Endothelial cell (in vitro differentiated cells): ENCODE measurements around the gene OR8S1. TPM values are rescaled to one million over a fixed set of nuclear protein-coding genes. Genes with fewer than 3 reads are reported as not detected.

Experiments
- DNase-seq: peaks from one replicate; pipeline ENCODE4 v3.0.0; 2021; ENCODE audit warnings: low spot score
- H3K27ac Mint-ChIP-seq: one replicate; pipeline ENCODE4 v1.8.0; 2021; ENCODE audit warnings: mixed read lengths, inconsistent platforms; ENCODE audit not compliant: unreplicated experiment
- H3K27me3 Mint-ChIP-seq: one replicate; pipeline ENCODE4 v1.8.0; 2021; ENCODE audit warnings: mild to moderate bottlenecking, moderate library complexity, mixed read lengths, inconsistent platforms; ENCODE audit not compliant: unreplicated experiment
- H3K36me3 Mint-ChIP-seq: one replicate; pipeline ENCODE4 v1.8.0; 2021; ENCODE audit warnings: mild to moderate bottlenecking, low read depth, mixed read lengths, inconsistent platforms; ENCODE audit not compliant: unreplicated experiment
- H3K4me1 Mint-ChIP-seq: one replicate; pipeline ENCODE4 v1.8.0; 2021; ENCODE audit warnings: mild to moderate bottlenecking, mixed read lengths, inconsistent platforms; ENCODE audit not compliant: unreplicated experiment
- H3K4me3 Mint-ChIP-seq: one replicate; pipeline ENCODE4 v1.8.0; 2021; ENCODE audit warnings: mild to moderate bottlenecking, mixed read lengths, inconsistent platforms; ENCODE audit not compliant: unreplicated experiment
- H3K9me3 Mint-ChIP-seq: one replicate; pipeline ENCODE4 v1.8.0; 2021; ENCODE audit warnings: mixed read lengths, inconsistent platforms; ENCODE audit not compliant: unreplicated experiment
- CTCF ChIP-seq: fragments of 200-600 bp; sonication (generic); IDR thresholded peaks from one replicate; pipeline ENCODE4 v1.5.0; 2021; ENCODE audit warnings: antibody characterized with exemption; ENCODE audit not compliant: unreplicated experiment
- total RNA-seq: library from RNA; stranded (reverse); fragmentation: NEBNext Ultra II Directional; extraction: Animal tissue kit (Norgen Biotek cat#: 25700); gene quantifications from one replicate; pipeline ENCODE4 v1.2.1, GENCODE V29; 2021; ENCODE audit not compliant: unreplicated experiment

OR8S1 gene
- total RNA-seq, 1 donor from 2014 or later = not detected

GRCh38 chr12:48557919-48558318 is 32.5 kb downstream of the OR8S1 start:
- Mint-ChIP-seq H3K36me3 (peaks cover under 1% of the 10 kb centered on the region), H3K9me3 (no peaks in the 10 kb centered on the region), H3K4me3 (no peak overlapping the region), H3K4me1 (peaks cover 17% of the 10 kb centered on the region), H3K27ac (no peak overlapping the region), H3K27me3 (no peaks in the 10 kb centered on the region)
- no peak for DNase-seq
- no peak for TF ChIP-seq CTCF

GRCh38 chr12:48567731-48568130 is 42.3 kb downstream of the OR8S1 start:
- Mint-ChIP-seq H3K27me3 (peaks cover 6% of the 10 kb centered on the region), H3K27ac (no peak overlapping the region), H3K4me1 (peaks cover 19% of the 10 kb centered on the region), H3K36me3 (no peaks in the 10 kb centered on the region), H3K9me3 (no peaks in the 10 kb centered on the region), H3K4me3 (no peak overlapping the region)
- no peak for TF ChIP-seq CTCF
- DNase-seq = no peak

- H3K27me3 Mint-ChIP-seq = peaks cover 3% of the 10 kb centered on the region
- H3K9me3 Mint-ChIP-seq = no peaks in the 10 kb centered on the region
- H3K36me3 Mint-ChIP-seq = no peaks in the 10 kb centered on the region
- DNase-seq = no peak
- no peak within 1 kb of the TSS for H3K27ac Mint-ChIP-seq
- H3K4me1 Mint-ChIP-seq = peaks cover 13% of the 10 kb centered on the region
- no peak for TF ChIP-seq CTCF
- H3K4me3 Mint-ChIP-seq = no peak within 1 kb of the TSS
These were observed 44.5 kb downstream of the OR8S1 start, which contains the start of gene LALBA for GRCh38 chr12:48569946-48570345. LALBA (minus strand) TSS chr12:48570046; CDS start chr12:48570020, 26 bp downstream.

- peak overlapping the region; percentile 74 for H3K27ac Mint-ChIP-seq
- H3K4me3 Mint-ChIP-seq = no peak overlapping the region
- no peak for TF ChIP-seq CTCF
- H3K36me3 Mint-ChIP-seq = no peaks in the 10 kb centered on the region
- no peak for DNase-seq
- H3K9me3 Mint-ChIP-seq = no peaks in the 10 kb centered on the region
- H3K27me3 Mint-ChIP-seq = peaks cover 3% of the 10 kb centered on the region
- peaks cover 10% of the 10 kb centered on the region for H3K4me1 Mint-ChIP-seq
These were observed 46.9 kb downstream of the OR8S1 start for GRCh38 chr12:48572326-48572725.

Other genes with a start within 250 kb of the OR8S1 start
- 35.3 TPM for gene ZNF641, start 174.7 kb upstream of the OR8S1 start, total RNA-seq
- not detected for gene ANP32D, start 53.1 kb upstream of the OR8S1 start, total RNA-seq
- gene C12orf54, start 43.1 kb upstream of the OR8S1 start, total RNA-seq = not detected
- not detected for gene LALBA, start 44.4 kb downstream of the OR8S1 start, total RNA-seq
- gene KANSL2, start 156.6 kb downstream of the OR8S1 start, total RNA-seq = 37.5 TPM
- gene CCNT1, start 191.1 kb downstream of the OR8S1 start, total RNA-seq = 46.1 TPM